ENCODE results near the gene PFKP.

PFKP gene

GRCh38 chr10:3141351-3142005, 74.1 kb downstream of the PFKP start:
- no peaks in the 10 kb centered on the region for H3K4me1 ChIP-seq (ENCODE audit: control insufficient read depth, insufficient read depth, low read length)
- H3K36me3 ChIP-seq (ENCODE audit: control insufficient read depth in 2 of 2, insufficient read depth in 1 of 2, low read length in 2 of 2), result peaks cover 19 to 100% of the 10 kb centered on the region in 2 experiments
- CTCF ChIA-PET, result interaction anchor here (0.6 kb wide), 1 partner anchor 21 kb away, joined by 3 read pairs; no protein-coding TSS in a partner anchor
- H3K4me3 ChIP-seq (ENCODE audit: low read depth, low read length), result no peak overlapping the region
- H3K9me3 ChIP-seq (ENCODE audit: control insufficient read depth, insufficient read depth, low read depth, low read length), result no peaks in the 10 kb centered on the region
- no peak for TF ChIP-seq ZSCAN30 (tag by site-specific recombination; IDR thresholded peaks at IDR 0.05)
- no peak for TF ChIP-seq ZNF350 (tag by site-specific recombination; IDR thresholded peaks at IDR 0.05)
- no peak for TF ChIP-seq ZNF610 (tag by site-specific recombination; IDR thresholded peaks at IDR 0.05; ENCODE audit: borderline replicate concordance)
- no peak for TF ChIP-seq ZNF23 (tag by site-specific recombination; IDR thresholded peaks at IDR 0.05; ENCODE audit: borderline replicate concordance)
- no peak for TF ChIP-seq ZBTB8A (tag by site-specific recombination; IDR thresholded peaks at IDR 0.05)
- TF ChIP-seq, protein P1, sequence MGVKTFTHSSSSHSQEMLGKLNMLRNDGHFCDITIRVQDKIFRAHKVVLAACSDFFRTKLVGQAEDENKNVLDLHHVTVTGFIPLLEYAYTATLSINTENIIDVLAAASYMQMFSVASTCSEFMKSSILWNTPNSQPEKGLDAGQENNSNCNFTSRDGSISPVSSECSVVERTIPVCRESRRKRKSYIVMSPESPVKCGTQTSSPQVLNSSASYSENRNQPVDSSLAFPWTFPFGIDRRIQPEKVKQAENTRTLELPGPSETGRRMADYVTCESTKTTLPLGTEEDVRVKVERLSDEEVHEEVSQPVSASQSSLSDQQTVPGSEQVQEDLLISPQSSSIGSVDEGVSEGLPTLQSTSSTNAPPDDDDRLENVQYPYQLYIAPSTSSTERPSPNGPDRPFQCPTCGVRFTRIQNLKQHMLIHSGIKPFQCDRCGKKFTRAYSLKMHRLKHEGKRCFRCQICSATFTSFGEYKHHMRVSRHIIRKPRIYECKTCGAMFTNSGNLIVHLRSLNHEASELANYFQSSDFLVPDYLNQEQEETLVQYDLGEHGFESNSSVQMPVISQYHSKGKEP (tag by site-specific recombination; IDR thresholded peaks at IDR 0.05), result no peak
- TF ChIP-seq ZSCAN4 (tag by site-specific recombination; IDR thresholded peaks at IDR 0.05), result no peak
- no peak for TF ChIP-seq ZNF19 (tag by site-specific recombination; IDR thresholded peaks at IDR 0.05; ENCODE audit: low read depth)
- no peak for TF ChIP-seq ZFHX2 (tag by site-specific recombination; conservative IDR thresholded peaks at IDR 0.05)
- TF ChIP-seq ZNF561 (tag by site-specific recombination; IDR thresholded peaks at IDR 0.05; ENCODE audit: borderline replicate concordance), result no peak
- no peak for TF ChIP-seq TCF7L2 (IDR thresholded peaks at IDR 0.05; ENCODE audit: borderline replicate concordance, low read depth, low read length)
- TF ChIP-seq ZNF544 (tag by site-specific recombination; IDR thresholded peaks at IDR 0.05), result no peak
- no peak for TF ChIP-seq ZNF24 (tag by site-specific recombination; IDR thresholded peaks at IDR 0.05)
- no peak overlapping the region for H3K27ac ChIP-seq (ENCODE audit: extremely low read depth, low read depth, low read length)
- POLR2A ChIA-PET, result interaction anchor here (0.6 kb wide), 1 partner anchor 813 kb away, joined by 3 read pairs; no protein-coding TSS in a partner anchor

DNA sequence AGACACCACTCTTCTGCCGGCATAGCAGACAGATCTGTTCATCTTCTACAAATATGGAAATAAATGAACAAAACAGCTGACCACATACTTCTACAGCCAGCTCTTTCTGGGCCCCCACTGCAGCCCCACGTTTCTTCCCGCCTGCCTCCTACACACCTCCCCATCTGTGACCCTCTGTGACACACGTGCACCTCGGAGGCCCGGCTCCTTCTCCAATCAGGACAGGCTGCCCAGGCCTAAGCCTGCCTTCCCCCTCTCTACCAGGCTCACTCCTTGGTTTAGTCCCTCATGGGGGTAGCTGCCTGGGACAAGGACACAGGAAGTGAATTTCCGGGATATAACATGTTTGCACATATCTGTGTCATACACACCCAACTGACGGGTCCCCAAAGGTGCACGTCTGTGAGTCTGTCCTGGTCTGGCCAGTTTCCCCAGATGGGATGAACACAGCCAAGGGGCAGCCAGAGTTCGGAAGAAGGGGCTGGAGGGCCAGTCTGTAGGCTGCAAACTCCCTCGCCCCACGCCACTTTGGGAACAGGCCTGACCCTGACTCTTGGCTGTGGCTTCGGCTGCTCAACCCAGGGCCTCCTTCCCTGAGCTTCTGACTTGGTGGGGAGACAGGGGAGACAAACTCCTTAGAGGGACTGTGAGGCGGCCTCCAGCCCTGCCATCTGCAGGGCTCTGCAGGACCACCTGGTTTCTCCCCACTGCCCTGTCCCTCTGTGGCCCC, 75.0 kb downstream of the PFKP start:
- no peak overlapping the region for H3K27ac ChIP-seq (ENCODE audit: extremely low read depth, low read depth, low read length)
- H3K36me3 ChIP-seq (ENCODE audit: control insufficient read depth in 2 of 2, insufficient read depth in 1 of 2, low read length in 2 of 2), result peaks cover 22 to 100% of the 10 kb centered on the region in 2 experiments
- POLR2A ChIA-PET, result interaction anchor here (0.6 kb wide), 1 partner anchor 812 kb away, joined by 3 read pairs; no protein-coding TSS in a partner anchor
- H3K4me1 ChIP-seq (ENCODE audit: control insufficient read depth, insufficient read depth, low read length), result no peaks in the 10 kb centered on the region
- CTCF ChIA-PET, result interaction anchor here (0.6 kb wide), 1 partner anchor 989 kb away, joined by 4 read pairs; no protein-coding TSS in a partner anchor
- no peak overlapping the region for H3K4me3 ChIP-seq (ENCODE audit: low read depth, low read length)
- no peak for TF ChIP-seq ZNF664 (tag by site-specific recombination; IDR thresholded peaks at IDR 0.05)
- no peak for TF ChIP-seq PRDM1 (tag by site-specific recombination; IDR thresholded peaks at IDR 0.05)
- no peak for TF ChIP-seq ZNF239 (tag by site-specific recombination; IDR thresholded peaks at IDR 0.05)
- no peak for TF ChIP-seq ZNF529 (tag by site-specific recombination; IDR thresholded peaks at IDR 0.05; ENCODE audit: insufficient replicate concordance)
- no peak for TF ChIP-seq ZNF548 (tag by site-specific recombination; IDR thresholded peaks at IDR 0.05)
- no peak for TF ChIP-seq ZFP69B (tag by site-specific recombination; IDR thresholded peaks at IDR 0.05)
- TF ChIP-seq ZBTB21 (tag by site-specific recombination; IDR thresholded peaks at IDR 0.05), result no peak
- no peak for TF ChIP-seq ZBTB17 (tag by site-specific recombination; IDR thresholded peaks at IDR 0.05)
- TF ChIP-seq ZNF677 (tag by site-specific recombination; IDR thresholded peaks at IDR 0.05), result no peak
- no peak for TF ChIP-seq ZNF10 (tag by site-specific recombination; IDR thresholded peaks at IDR 0.05)
- TF ChIP-seq ZNF114 (tag by site-specific recombination; IDR thresholded peaks at IDR 0.05), result no peak
- no peak for TF ChIP-seq GLI2 (tag by site-specific recombination; IDR thresholded peaks at IDR 0.05; ENCODE audit: borderline replicate concordance, low read depth)
- no peak for TF ChIP-seq KLF1 (tag by site-specific recombination; IDR thresholded peaks at IDR 0.05)
- no peaks in the 10 kb centered on the region for H3K9me3 ChIP-seq (ENCODE audit: control insufficient read depth, insufficient read depth, low read depth, low read length)

Data from HEK293 (cell line).